SK-N-SH treated with all-trans-retinoic acid at 6 μM for 48 hours (cell line): Measurements from ENCODE around the gene TMBIM4.

Experiments used
- ATAC-seq: fragments of 200-7000 bp; cut with Tn5 transposase; 3 replicates; pipeline ENCODE4 v1.9.1; 2020; ENCODE audit warnings: mild to moderate bottlenecking, moderate library complexity
- ARNTL ChIP-seq: fragments of 450-650 bp; formaldehyde crosslinking; IDR thresholded peaks from 2 replicates; pipeline ENCODE4 v1.5.0; 2020; ENCODE audit warnings: low read depth, mild to moderate bottlenecking, moderate library complexity, borderline replicate concordance
- BACH2 ChIP-seq: fragments of 250-450 bp; sonication (Bioruptor Pico); IDR thresholded peaks from 2 replicates; pipeline ENCODE4 v1.9.0; 2021; ENCODE audit warnings: mild to moderate bottlenecking, borderline replicate concordance
- CSDC2 ChIP-seq: fragments of 250-450 bp; sonication (Bioruptor Pico); IDR thresholded peaks from 2 replicates; pipeline ENCODE4 v1.5.0; 2020; ENCODE audit warnings: mild to moderate bottlenecking, moderate library complexity
- ESRRG ChIP-seq: fragments of 250-450 bp; sonication (Bioruptor Pico); IDR thresholded peaks from 2 replicates; pipeline ENCODE4 v1.6.1; 2021; ENCODE audit warnings: mild to moderate bottlenecking
- ISL1 ChIP-seq: fragments of 250-450 bp; sonication (Bioruptor Pico); IDR thresholded peaks from 2 replicates; pipeline ENCODE4 v2.1.2; 2022; ENCODE audit warnings: mild to moderate bottlenecking, moderate library complexity
- PPARA ChIP-seq: fragments of 250-450 bp; sonication (Bioruptor Pico); IDR thresholded peaks from 2 replicates; pipeline ENCODE4 v1.5.0; 2020; ENCODE audit warnings: mild to moderate bottlenecking, borderline replicate concordance
- RARB ChIP-seq: fragments of 250-450 bp; sonication (Bioruptor Pico); IDR thresholded peaks from 2 replicates; pipeline ENCODE4 v1.8.0; 2021; ENCODE audit warnings: mild to moderate bottlenecking, moderate library complexity
- TCF4 ChIP-seq: fragments of 250-450 bp; sonication (Bioruptor Pico); IDR thresholded peaks from 2 replicates; pipeline ENCODE4 v1.8.0; 2021; ENCODE audit warnings: mild to moderate bottlenecking, moderate library complexity, borderline replicate concordance
- TOX ChIP-seq: fragments of 250-450 bp; sonication (Bioruptor Pico); IDR thresholded peaks from 2 replicates; pipeline ENCODE4 v1.8.0; 2021; ENCODE audit warnings: mild to moderate bottlenecking, moderate library complexity, borderline replicate concordance
- ZC3H10 ChIP-seq: fragments of 250-450 bp; sonication (Bioruptor Pico); IDR thresholded peaks from 2 replicates; pipeline ENCODE4 v1.5.1; 2021; ENCODE audit warnings: mild to moderate bottlenecking, moderate library complexity
- ZFP3 ChIP-seq: fragments of 250-450 bp; sonication (Bioruptor Pico); IDR thresholded peaks from 2 replicates; pipeline ENCODE4 v1.5.0; 2020; ENCODE audit warnings: mild to moderate bottlenecking, moderate library complexity
- ZFP30 ChIP-seq: fragments of 450-650 bp; formaldehyde crosslinking; IDR thresholded peaks from 2 replicates; pipeline ENCODE4 v1.5.0; 2022; ENCODE audit warnings: mild to moderate bottlenecking, moderate library complexity
- ZNF565 ChIP-seq: fragments of 450-650 bp; formaldehyde crosslinking; conservative IDR thresholded peaks from 2 replicates; pipeline ENCODE4 v1.5.0; 2020; ENCODE audit warnings: low read depth, mild to moderate bottlenecking, moderate library complexity
- ZNF70 ChIP-seq: fragments of 450-650 bp; formaldehyde crosslinking; IDR thresholded peaks from 2 replicates; pipeline ENCODE4 v1.5.0; 2020; ENCODE audit warnings: mild to moderate bottlenecking, moderate library complexity
- TF ChIP-seq, protein P1 (sequence below): fragments of 250-450 bp; sonication (Bioruptor Pico); IDR thresholded peaks from 2 replicates; pipeline ENCODE4 v1.5.0; 2020; ENCODE audit warnings: mild to moderate bottlenecking, moderate library complexity
- TF ChIP-seq, protein P2 (sequence below): fragments of 250-450 bp; sonication (Bioruptor Pico); IDR thresholded peaks from 2 replicates; pipeline ENCODE4 v1.8.0; 2020; ENCODE audit warnings: mild to moderate bottlenecking, moderate library complexity, borderline replicate concordance
- TF ChIP-seq, protein P3 (sequence below): fragments of 250-450 bp; sonication (Bioruptor Pico); IDR thresholded peaks from 2 replicates; pipeline ENCODE4 v1.8.0; 2021; ENCODE audit warnings: low read depth, mild to moderate bottlenecking, moderate library complexity, borderline replicate concordance
- TF ChIP-seq, protein P4 (sequence below): fragments of 250-450 bp; sonication (Bioruptor Pico); IDR thresholded peaks from 2 replicates; pipeline ENCODE4 v1.5.1; 2020; ENCODE audit warnings: low read depth, mild to moderate bottlenecking, moderate library complexity
- TF ChIP-seq, protein P5 (sequence below): fragments of 250-450 bp; sonication (Bioruptor Pico); IDR thresholded peaks from 2 replicates; pipeline ENCODE4 v1.5.1; 2021; ENCODE audit warnings: mild to moderate bottlenecking, moderate library complexity

Gene TMBIM4

DNA sequence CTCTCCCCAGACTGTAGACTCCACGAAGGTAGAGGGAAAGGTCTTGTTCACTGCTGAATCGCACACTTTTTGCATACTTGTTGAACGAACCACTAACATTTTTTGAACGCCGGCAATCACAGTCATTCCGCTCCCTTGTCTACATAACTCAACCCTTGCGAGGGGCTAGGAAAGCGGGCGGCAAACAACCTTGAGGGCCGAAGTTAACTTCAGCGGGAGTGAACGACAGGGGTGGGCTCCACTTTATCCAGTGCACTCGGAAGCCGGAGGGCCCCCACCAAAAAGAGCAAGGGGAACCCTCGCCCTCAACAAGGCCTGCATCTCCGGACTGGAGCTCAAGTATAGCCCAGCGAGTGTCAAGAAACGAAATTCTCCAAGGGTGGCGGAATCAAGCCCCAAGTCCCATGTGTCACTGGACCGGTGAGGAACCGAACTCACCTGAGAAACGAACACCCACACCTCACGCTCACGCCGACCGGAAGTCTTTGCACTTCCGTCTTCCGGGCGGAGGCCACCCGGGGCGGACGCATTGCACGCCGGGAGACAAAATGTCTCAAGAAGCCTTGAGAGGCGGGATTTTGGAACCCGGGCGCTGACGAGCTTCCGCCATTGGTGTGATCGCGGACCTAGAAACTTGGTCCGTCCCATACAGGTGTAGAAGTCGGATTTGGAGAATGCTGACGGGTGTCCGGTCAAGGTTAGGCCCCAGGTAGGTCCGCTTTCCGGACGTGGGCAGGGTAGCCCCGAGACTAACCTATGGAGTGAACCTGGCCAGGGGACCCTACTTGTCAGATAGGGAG, 39.3 kb downstream of the TMBIM4 start, which contains the start of gene LLPH (continued):
- TF ChIP-seq, protein P1, sequence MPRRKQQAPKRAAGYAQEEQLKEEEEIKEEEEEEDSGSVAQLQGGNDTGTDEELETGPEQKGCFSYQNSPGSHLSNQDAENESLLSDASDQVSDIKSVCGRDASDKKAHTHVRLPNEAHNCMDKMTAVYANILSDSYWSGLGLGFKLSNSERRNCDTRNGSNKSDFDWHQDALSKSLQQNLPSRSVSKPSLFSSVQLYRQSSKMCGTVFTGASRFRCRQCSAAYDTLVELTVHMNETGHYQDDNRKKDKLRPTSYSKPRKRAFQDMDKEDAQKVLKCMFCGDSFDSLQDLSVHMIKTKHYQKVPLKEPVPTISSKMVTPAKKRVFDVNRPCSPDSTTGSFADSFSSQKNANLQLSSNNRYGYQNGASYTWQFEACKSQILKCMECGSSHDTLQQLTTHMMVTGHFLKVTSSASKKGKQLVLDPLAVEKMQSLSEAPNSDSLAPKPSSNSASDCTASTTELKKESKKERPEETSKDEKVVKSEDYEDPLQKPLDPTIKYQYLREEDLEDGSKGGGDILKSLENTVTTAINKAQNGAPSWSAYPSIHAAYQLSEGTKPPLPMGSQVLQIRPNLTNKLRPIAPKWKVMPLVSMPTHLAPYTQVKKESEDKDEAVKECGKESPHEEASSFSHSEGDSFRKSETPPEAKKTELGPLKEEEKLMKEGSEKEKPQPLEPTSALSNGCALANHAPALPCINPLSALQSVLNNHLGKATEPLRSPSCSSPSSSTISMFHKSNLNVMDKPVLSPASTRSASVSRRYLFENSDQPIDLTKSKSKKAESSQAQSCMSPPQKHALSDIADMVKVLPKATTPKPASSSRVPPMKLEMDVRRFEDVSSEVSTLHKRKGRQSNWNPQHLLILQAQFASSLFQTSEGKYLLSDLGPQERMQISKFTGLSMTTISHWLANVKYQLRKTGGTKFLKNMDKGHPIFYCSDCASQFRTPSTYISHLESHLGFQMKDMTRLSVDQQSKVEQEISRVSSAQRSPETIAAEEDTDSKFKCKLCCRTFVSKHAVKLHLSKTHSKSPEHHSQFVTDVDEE (CRISPR knock-in tag): no peak
- no peak for TF ChIP-seq TOX (CRISPR knock-in tag)
- TF ChIP-seq ESRRG: no peak
- no peak for TF ChIP-seq BACH2 (CRISPR knock-in tag)
- no peak for TF ChIP-seq TCF4 (CRISPR knock-in tag)
- no peak for TF ChIP-seq ZFP3
- TF ChIP-seq, protein P2, sequence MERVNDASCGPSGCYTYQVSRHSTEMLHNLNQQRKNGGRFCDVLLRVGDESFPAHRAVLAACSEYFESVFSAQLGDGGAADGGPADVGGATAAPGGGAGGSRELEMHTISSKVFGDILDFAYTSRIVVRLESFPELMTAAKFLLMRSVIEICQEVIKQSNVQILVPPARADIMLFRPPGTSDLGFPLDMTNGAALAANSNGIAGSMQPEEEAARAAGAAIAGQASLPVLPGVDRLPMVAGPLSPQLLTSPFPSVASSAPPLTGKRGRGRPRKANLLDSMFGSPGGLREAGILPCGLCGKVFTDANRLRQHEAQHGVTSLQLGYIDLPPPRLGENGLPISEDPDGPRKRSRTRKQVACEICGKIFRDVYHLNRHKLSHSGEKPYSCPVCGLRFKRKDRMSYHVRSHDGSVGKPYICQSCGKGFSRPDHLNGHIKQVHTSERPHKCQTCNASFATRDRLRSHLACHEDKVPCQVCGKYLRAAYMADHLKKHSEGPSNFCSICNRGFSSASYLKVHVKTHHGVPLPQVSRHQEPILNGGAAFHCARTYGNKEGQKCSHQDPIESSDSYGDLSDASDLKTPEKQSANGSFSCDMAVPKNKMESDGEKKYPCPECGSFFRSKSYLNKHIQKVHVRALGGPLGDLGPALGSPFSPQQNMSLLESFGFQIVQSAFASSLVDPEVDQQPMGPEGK: no peak
- TF ChIP-seq PPARA (CRISPR knock-in tag): no peak
- TF ChIP-seq, protein P3, sequence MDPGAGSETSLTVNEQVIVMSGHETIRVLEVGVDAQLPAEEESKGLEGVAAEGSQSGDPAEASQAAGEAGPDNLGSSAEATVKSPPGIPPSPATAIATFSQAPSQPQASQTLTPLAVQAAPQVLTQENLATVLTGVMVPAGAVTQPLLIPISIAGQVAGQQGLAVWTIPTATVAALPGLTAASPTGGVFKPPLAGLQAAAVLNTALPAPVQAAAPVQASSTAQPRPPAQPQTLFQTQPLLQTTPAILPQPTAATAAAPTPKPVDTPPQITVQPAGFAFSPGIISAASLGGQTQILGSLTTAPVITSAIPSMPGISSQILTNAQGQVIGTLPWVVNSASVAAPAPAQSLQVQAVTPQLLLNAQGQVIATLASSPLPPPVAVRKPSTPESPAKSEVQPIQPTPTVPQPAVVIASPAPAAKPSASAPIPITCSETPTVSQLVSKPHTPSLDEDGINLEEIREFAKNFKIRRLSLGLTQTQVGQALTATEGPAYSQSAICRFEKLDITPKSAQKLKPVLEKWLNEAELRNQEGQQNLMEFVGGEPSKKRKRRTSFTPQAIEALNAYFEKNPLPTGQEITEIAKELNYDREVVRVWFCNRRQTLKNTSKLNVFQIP: no peak

DNA sequence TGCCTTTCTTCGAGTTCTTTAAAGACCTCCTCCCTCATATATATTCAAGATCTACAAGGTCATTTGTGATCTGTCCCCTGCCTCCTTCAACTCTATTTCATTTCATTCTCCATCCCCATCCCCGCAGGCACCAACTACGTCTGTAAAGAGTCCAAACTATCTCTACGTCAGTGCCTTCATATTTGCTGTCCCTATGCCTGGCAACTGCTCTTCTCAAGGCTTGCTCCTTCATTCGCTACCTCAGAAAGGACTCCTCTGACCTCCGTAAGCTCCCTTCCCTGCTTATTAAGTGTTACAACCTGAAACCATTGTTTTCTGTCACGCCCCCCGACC, 39.9 kb downstream of the TMBIM4 start:
- ATAC-seq: peak; percentile 49
- TF ChIP-seq ESRRG: no peak
- no peak for TF ChIP-seq ARNTL
- TF ChIP-seq ZFP3: no peak
- TF ChIP-seq ZC3H10: no peak
- no peak for TF ChIP-seq ZFP30 (CRISPR knock-in tag)
- no peak for TF ChIP-seq CSDC2 (CRISPR knock-in tag)
- TF ChIP-seq ZNF565: no peak
- TF ChIP-seq, protein P4, sequence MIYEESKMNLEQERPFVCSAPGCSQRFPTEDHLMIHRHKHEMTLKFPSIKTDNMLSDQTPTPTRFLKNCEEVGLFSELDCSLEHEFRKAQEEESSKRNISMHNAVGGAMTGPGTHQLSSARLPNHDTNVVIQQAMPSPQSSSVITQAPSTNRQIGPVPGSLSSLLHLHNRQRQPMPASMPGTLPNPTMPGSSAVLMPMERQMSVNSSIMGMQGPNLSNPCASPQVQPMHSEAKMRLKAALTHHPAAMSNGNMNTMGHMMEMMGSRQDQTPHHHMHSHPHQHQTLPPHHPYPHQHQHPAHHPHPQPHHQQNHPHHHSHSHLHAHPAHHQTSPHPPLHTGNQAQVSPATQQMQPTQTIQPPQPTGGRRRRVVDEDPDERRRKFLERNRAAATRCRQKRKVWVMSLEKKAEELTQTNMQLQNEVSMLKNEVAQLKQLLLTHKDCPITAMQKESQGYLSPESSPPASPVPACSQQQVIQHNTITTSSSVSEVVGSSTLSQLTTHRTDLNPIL (CRISPR knock-in tag): no peak
- TF ChIP-seq TCF4 (CRISPR knock-in tag): no peak
- TF ChIP-seq, protein P5, sequence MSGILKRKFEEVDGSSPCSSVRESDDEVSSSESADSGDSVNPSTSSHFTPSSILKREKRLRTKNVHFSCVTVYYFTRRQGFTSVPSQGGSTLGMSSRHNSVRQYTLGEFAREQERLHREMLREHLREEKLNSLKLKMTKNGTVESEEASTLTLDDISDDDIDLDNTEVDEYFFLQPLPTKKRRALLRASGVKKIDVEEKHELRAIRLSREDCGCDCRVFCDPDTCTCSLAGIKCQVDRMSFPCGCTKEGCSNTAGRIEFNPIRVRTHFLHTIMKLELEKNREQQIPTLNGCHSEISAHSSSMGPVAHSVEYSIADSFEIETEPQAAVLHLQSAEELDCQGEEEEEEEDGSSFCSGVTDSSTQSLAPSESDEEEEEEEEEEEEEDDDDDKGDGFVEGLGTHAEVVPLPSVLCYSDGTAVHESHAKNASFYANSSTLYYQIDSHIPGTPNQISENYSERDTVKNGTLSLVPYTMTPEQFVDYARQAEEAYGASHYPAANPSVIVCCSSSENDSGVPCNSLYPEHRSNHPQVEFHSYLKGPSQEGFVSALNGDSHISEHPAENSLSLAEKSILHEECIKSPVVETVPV (CRISPR knock-in tag): no peak
- no peak for TF ChIP-seq TOX (CRISPR knock-in tag)
- no peak for TF ChIP-seq PPARA (CRISPR knock-in tag)
- no peak for TF ChIP-seq RARB (CRISPR knock-in tag)
- TF ChIP-seq, protein P2: no peak
- no peak for TF ChIP-seq ZNF70 (CRISPR knock-in tag)
- TF ChIP-seq ISL1 (CRISPR knock-in tag): no peak

DNA sequence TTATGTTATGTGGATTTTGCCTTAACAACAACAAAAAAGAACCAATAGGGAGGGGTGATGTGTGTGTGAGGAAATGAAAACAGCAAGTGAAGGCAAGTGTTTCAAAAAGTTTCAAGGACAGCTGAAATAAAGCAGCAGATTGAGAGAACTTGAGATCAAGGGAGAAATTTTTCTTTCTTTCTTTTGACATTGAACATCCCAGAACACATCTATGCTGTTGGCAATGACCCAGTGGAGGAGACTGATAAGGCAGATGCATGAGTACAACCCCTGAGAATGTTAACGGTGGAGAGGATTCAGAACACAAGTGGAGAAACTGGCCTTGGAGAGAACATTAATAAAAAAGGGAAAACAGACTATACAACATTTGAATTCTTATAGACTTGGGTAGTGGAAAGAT, 42.1 kb downstream of the TMBIM4 start:
- TF ChIP-seq, protein P4 (CRISPR knock-in tag): no peak
- TF ChIP-seq ISL1 (CRISPR knock-in tag) (peak; percentile 35; the same call in 1 of the 2 replicates), CSDC2 (CRISPR knock-in tag) (no peak)
- TF ChIP-seq, all 23 proteins: peak for 1
- no peak for ATAC-seq
